HepG2 (cell line): ENCODE data around the gene MYADML2. TPM values are rescaled to one million over a fixed set of nuclear protein-coding genes. Genes with fewer than 3 reads are reported as not detected.

Source experiments
- CREBL2 ChIP-seq: sonication (generic); formaldehyde crosslinking; IDR thresholded peaks from 2 replicates; pipeline ENCODE4 v1.8.1; 2023; ENCODE audit warnings: missing genetic modification reagents, mild to moderate bottlenecking, borderline replicate concordance
- CSRNP1 ChIP-seq: sonication (generic); formaldehyde crosslinking; IDR thresholded peaks from 2 replicates; pipeline ENCODE4 v1.8.1; 2023; ENCODE audit warnings: mild to moderate bottlenecking, missing genetic modification reagents
- MATR3 ChIP-seq: sonication (generic); formaldehyde crosslinking; IDR thresholded peaks from 2 replicates; pipeline ENCODE4 v1.4.0; 2020; ENCODE audit warnings: missing genetic modification reagents
- NR0B2 ChIP-seq: sonication (generic); formaldehyde crosslinking; IDR thresholded peaks from 2 replicates; pipeline ENCODE4 v1.4.0; 2020; ENCODE audit warnings: mild to moderate bottlenecking, missing genetic modification reagents
- NR2C2 ChIP-seq: sonication (generic); formaldehyde crosslinking; IDR thresholded peaks from 2 replicates; pipeline ENCODE4 v1.4.0; 2020; ENCODE audit warnings: missing genetic modification reagents, mild to moderate bottlenecking, moderate library complexity, borderline replicate concordance
- RAD21 ChIP-seq: fragments of 450-650 bp; formaldehyde crosslinking; IDR thresholded peaks from 2 replicates; pipeline ENCODE4 v1.5.0; 2020; ENCODE audit warnings: mild to moderate bottlenecking
- RARG ChIP-seq: sonication (generic); formaldehyde crosslinking; IDR thresholded peaks from 2 replicates; pipeline ENCODE4 v1.4.0; 2020; ENCODE audit warnings: low read depth, mild to moderate bottlenecking, missing genetic modification reagents
- SALL1 ChIP-seq: sonication (generic); formaldehyde crosslinking; IDR thresholded peaks from 2 replicates; pipeline ENCODE4 v1.8.0; 2022; ENCODE audit warnings: mild to moderate bottlenecking, missing genetic modification reagents
- SP2 ChIP-seq: sonication (generic); formaldehyde crosslinking; IDR thresholded peaks from 2 replicates; pipeline ENCODE4 v1.5.1; 2020; ENCODE audit warnings: mild to moderate bottlenecking, missing genetic modification reagents
- THAP11 ChIP-seq: IDR thresholded peaks from 2 replicates; pipeline ENCODE4 v1.6.1; 2016; ENCODE audit warnings: missing biosample characterization, missing genetic modification reagents
- XBP1 ChIP-seq: sonication (generic); formaldehyde crosslinking; IDR thresholded peaks from 2 replicates; pipeline ENCODE4 v1.5.0; 2020; ENCODE audit warnings: missing genetic modification reagents
- ZBTB38 ChIP-seq: sonication (generic); formaldehyde crosslinking; IDR thresholded peaks from 2 replicates; pipeline ENCODE4 v1.5.1; 2020; ENCODE audit warnings: mild to moderate bottlenecking, missing genetic modification reagents
- ZNF292 ChIP-seq: sonication (generic); formaldehyde crosslinking; IDR thresholded peaks from 2 replicates; pipeline ENCODE4 v1.8.1; 2022; ENCODE audit warnings: mild to moderate bottlenecking, low read depth, missing genetic modification reagents, borderline replicate concordance
- ZNF407 ChIP-seq: sonication (generic); formaldehyde crosslinking; IDR thresholded peaks from one replicate; pipeline ENCODE4 v1.5.1; 2020; ENCODE audit warnings: mild to moderate bottlenecking, missing genetic modification reagents; ENCODE audit errors: not compliant biosample characterization
- ZNF672 ChIP-seq: sonication (generic); formaldehyde crosslinking; IDR thresholded peaks from 2 replicates; pipeline ENCODE4 v1.8.1; 2022; ENCODE audit warnings: missing genetic modification reagents
- ZUFSP ChIP-seq: sonication (generic); formaldehyde crosslinking; IDR thresholded peaks from 2 replicates; pipeline ENCODE4 v1.9.0; 2021; ENCODE audit warnings: missing genetic modification reagents, mild to moderate bottlenecking, borderline replicate concordance
- polyA plus RNA-seq, 8 experiments: library from polyadenylated mRNA; depleted of rRNA in 3 of 8; stranded (reverse) in 7 of 8; unstranded in 1 of 8; fragments of >200 nt; fragmentation: Illumina TruSeq in 4 of 8; extraction: Trizol in 4 of 8; gene quantifications; 2 replicates each; pipeline versions ENCODE4 v1.2.1 to v1.2.3, GENCODE V29; 2011 to 2016; ENCODE audit warnings: low read depth in 4 of 8, missing spikeins in 1 of 8, mixed read lengths in 1 of 8; ENCODE audit not compliant: insufficient read depth in 1 of 8
- total RNA-seq, 5 experiments: library from RNA; depleted of rRNA; stranded (reverse); fragments of >200 nt; fragmentation: Illumina TruSeq; extraction: Trizol; gene quantifications; 2 replicates each; pipeline ENCODE4 v1.2.3, GENCODE V29; 2016; ENCODE audit warnings: low read depth in 1 of 5

MYADML2 gene
- total and polyA plus RNA-seq, 2 of the 13 experiments (the other 11 are each of a cell fraction or from before 2014, with no cell fraction given) = not detected

- no peak for TF ChIP-seq ZNF407
- no peak for TF ChIP-seq ZNF672 (CRISPR knock-in tag)
- TF ChIP-seq NR2C2 (CRISPR knock-in tag) = 0 out of 2 replicates have a peak, but pooled peaks have one; percentile 38
- no peak for TF ChIP-seq MATR3
- TF ChIP-seq CREBL2 = no peak
- TF ChIP-seq ZUFSP (CRISPR knock-in tag) = no peak
- TF ChIP-seq THAP11 (CRISPR knock-in tag) = 0 out of 2 replicates have a peak, but pooled peaks have one; percentile 9
- TF ChIP-seq NR0B2 = no peak
- TF ChIP-seq SALL1 (CRISPR knock-in tag) = no peak; the same call in 1 of the 2 replicates
- TF ChIP-seq CSRNP1 (CRISPR knock-in tag) = no peak; the same call in 1 of the 2 replicates
- no peak for TF ChIP-seq ZNF292 (CRISPR knock-in tag)
- TF ChIP-seq RAD21 (CRISPR knock-in tag) = no peak; the same call in 1 of the 2 replicates
- TF ChIP-seq ZBTB38 (CRISPR knock-in tag) = peak; percentile 23
- TF ChIP-seq RARG (CRISPR knock-in tag) = no peak
- no peak for TF ChIP-seq XBP1 (CRISPR knock-in tag)
- TF ChIP-seq SP2 (CRISPR knock-in tag) = no peak
These were observed 15.7 kb upstream of the MYADML2 start (continued) for GRCh38 chr17:81962499-81963441.
